Stomach (tissue), 4 donors: ENCODE results near the gene TAS2R3.

ENCODE experiments used
- POLR2A ChIP-seq, 4 donors: fragments of 450-650 bp; IDR thresholded peaks; one replicate each; pipeline ENCODE4 v1.6.1; 2016; ENCODE audit warnings: antibody characterized with exemption in 4 of 4, control low read depth in 2 of 4, mild to moderate bottlenecking in 1 of 4, moderate library complexity in 1 of 4
- TF ChIP-seq, protein P1 (sequence below), 7 experiments: fragments of 450-650 bp in 4 of 7; fragments of 200-600 bp in 3 of 7; sonication (generic) in 3 of 7; IDR thresholded peaks; one replicate each; pipeline ENCODE4 v1.5.1; 2016 to 2019; ENCODE audit warnings: antibody characterized with exemption in 7 of 7, control low read depth in 2 of 7, mild to moderate bottlenecking in 1 of 7

DNA sequence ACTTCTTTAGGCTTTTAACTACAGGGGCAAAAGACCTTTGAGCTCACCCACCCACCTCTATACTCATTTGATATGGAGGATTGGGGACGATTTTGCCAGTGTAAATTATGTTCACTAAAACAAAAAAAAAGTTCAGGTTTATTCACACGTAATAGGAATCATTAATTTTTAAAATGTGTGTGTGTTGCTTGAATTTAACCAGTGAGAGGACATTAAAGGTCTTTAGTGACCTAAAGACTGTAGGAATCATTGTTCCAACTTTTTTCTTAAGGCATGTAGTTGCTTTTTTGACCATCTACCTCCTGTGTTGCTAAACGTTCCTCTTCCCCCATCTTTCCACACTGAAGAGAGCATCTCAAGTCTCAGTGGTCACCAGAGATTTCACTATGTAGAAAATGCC is 24.6 kb upstream of the TAS2R3 start:
- TF ChIP-seq, protein P1, sequence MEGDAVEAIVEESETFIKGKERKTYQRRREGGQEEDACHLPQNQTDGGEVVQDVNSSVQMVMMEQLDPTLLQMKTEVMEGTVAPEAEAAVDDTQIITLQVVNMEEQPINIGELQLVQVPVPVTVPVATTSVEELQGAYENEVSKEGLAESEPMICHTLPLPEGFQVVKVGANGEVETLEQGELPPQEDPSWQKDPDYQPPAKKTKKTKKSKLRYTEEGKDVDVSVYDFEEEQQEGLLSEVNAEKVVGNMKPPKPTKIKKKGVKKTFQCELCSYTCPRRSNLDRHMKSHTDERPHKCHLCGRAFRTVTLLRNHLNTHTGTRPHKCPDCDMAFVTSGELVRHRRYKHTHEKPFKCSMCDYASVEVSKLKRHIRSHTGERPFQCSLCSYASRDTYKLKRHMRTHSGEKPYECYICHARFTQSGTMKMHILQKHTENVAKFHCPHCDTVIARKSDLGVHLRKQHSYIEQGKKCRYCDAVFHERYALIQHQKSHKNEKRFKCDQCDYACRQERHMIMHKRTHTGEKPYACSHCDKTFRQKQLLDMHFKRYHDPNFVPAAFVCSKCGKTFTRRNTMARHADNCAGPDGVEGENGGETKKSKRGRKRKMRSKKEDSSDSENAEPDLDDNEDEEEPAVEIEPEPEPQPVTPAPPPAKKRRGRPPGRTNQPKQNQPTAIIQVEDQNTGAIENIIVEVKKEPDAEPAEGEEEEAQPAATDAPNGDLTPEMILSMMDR (IDR thresholded peaks at IDR 0.05): no peak
- no peak for TF ChIP-seq POLR2A (IDR thresholded peaks at IDR 0.05)
